ENCODE data around the gene LRFN2.

The LRFN2 gene

GRCh38 chr6:40426346-40427066 lies 160.7 kb downstream of the LRFN2 start:
- no peak for DNase-seq

GRCh38 chr6:40425192-40425919 lies 161.8 kb downstream of the LRFN2 start:
- DNase-seq, result no peak

- no peak for DNase-seq
These were observed 165.1 kb downstream of the LRFN2 start for GRCh38 chr6:40422046-40422445.

GRCh38 chr6:40419946-40420728 lies 167.0 kb downstream of the LRFN2 start:
- DNase-seq, result no peak

GRCh38 chr6:40419377-40419776 lies 167.8 kb downstream of the LRFN2 start:
- no peak for DNase-seq

- DNase-seq, result no peak
These were observed 170.1 kb downstream of the LRFN2 start for GRCh38 chr6:40417031-40417430.

DNA sequence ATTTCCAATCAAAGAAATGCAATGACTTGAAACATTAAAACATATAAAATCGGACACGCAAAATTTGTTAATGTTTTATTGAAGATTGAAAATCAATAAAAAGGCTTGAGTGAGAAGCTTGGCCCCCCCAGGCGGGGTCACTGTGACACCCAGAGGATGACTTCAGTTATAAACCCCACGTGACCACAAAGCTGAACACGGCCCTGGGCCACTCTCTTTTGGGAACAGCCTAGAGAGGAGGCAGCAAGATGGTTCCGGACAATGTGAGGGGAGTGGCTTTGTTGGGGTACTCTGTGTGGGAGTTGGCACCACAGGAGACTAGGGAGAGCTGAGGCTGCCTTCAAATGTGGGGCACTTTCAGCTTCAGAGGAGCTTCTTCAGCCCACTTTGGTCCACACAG lies 172.5 kb downstream of the LRFN2 start:
- no peak for DNase-seq

- no peak for DNase-seq
These were observed 173.9 kb downstream of the LRFN2 start for GRCh38 chr6:40413239-40413638.

DNA sequence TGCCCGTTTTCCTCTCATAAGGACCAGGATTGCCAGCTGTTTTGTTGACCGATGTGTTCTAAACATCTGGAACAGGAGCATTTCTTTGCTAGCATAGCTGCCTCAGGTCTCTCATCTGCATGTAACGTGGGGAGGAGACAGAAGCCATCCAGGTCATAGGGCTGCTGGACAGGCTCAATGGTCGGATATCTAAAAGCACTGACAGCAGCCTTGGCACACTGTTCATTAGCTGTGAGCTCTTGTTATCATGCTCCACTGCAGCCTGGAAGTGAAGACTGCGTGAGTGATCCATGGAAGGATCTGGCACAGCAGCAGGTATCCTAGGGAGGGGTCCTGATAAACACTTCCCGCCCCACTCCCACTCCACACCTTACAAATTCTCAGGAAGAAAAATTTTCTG lies 175.3 kb downstream of the LRFN2 start:
- DNase-seq, result no peak

DNA sequence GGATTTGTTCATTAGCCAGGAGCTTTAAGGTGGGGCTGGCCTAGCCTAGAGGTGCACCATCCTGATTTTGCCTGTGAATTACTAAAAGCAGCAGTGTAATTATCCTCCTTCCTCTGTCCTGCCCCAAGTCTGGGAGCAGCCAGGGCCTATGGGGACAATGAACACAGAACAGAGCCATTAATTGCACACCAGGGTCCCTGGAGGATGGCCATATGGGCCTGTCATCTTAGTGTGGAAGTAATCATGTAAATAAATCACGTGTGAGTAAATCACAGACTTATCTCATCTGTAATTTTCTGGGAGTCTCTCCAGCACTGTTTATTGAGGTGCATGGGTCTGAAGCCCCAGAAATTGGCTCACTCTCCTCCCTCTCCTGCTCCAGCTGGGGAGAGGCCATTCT lies 176.3 kb downstream of the LRFN2 start:
- no peak for DNase-seq

- DNase-seq, result no peak
These were observed 177.3 kb downstream of the LRFN2 start for GRCh38 chr6:40409716-40410397.

GRCh38 chr6:40408786-40409542 lies 178.2 kb downstream of the LRFN2 start:
- no peak for DNase-seq

DNA sequence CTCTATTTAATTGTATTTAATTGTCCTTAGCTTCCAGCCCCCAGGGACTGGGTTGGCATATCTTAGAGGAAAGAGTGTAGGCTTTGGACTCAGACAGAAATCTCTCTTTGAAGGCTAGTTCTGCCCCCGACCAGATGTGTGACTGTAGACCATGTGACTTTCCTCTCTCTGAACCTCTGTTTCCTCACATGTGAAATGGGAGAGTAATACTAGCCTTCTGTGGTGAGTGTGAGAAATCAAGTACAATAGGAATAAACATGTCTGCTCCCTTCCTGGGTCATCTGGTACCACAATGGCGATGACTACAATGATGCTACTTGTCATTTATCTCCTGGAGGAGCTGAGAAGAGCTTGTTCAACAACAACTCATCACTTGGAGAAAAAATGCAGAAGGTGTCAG lies 179.9 kb downstream of the LRFN2 start:
- no peak for DNase-seq

- DNase-seq, result no peak
These were observed 181.0 kb downstream of the LRFN2 start for GRCh38 chr6:40406175-40406574.

- no peak for DNase-seq
These were observed 186.4 kb downstream of the LRFN2 start for GRCh38 chr6:40400738-40401137.

GRCh38 chr6:40399888-40400457 lies 187.2 kb downstream of the LRFN2 start:
- no peak for DNase-seq

DNA sequence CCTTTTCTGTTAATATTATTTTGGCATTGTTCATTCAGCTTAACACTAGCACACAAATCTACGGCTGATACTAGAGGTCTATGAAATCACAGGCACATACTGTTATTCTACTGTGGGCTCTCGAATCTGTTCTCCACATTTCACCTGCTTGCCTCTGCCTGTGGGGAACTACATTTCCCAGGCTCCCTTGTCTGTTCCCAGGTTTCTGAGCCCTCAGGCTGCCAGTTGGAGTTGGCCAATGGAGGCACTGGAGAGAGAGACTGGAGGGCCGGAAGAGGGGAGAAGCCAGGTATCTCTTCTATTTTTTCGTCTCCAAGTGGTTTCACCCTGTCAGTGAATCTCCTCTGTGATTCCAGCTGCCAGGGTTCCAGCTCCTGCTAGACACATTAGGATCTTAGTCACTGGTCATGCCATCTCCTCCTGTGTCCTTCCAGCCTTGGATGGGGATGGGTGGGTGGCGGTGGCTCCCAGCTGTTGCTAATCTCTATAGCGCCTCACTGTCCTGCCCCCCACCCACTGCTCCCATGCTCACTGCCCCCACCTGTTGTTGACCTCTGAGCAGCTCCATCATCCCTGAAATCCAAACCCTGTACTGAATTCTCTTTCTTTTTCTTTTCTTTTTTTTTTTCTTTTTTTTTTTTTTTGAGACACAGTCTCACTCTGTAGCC lies 188.2 kb downstream of the LRFN2 start:
- no peak for DNase-seq

- DNase-seq, result no peak
These were observed 189.0 kb downstream of the LRFN2 start for GRCh38 chr6:40398034-40398691.

- DNase-seq, result no peak
These were observed 189.7 kb downstream of the LRFN2 start for GRCh38 chr6:40397287-40398033.

DNA sequence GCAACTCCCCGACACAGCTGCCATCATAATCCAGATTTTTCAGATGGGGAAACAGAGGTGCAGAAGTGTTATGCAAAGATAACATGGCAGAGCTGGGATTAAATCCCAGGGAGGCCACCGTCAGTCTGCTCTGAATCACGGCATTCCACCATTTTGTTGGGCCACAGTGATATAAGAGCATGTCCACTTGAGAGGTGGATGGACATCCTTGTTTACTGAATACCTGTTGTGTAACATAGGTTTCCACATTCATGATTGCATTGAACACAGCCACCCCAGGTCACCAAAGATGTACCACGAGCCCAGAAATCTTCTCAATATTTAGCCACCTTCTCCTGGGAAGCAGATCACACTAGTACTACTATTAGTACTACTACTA lies 191.5 kb downstream of the LRFN2 start:
- DNase-seq, result no peak

All from NCI-H526 (cell line).